ENCODE measurements around the gene TMEM126B. TPM values are rescaled to one million over a fixed set of nuclear protein-coding genes. Genes with fewer than 3 reads are reported as not detected.

The TMEM126B gene
- total RNA-seq, 1 donor from 2014 or later = 34.1 TPM

GRCh38 chr11:85663080-85663752, 34.8 kb downstream of the TMEM126B start:
- DNase-seq (ENCODE audit: extremely low spot score in 2 of 2) = no peak
- H3K36me3 ChIP-seq = peaks cover 0 to 20% of the 10 kb centered on the region in 2 donors
- intact Hi-C loops (cut with DNase I) = no loop called here
- H3K27ac ChIP-seq = peak overlapping the region; percentile 97
- TF ChIP-seq CTCF (IDR thresholded peaks at IDR 0.05) (no peak), POLR2AphosphoS5 (IDR thresholded peaks at IDR 0.05; ENCODE audit: insufficient read depth in 1 of 2, low read depth in 1 of 2) (no peak), POLR2A (IDR thresholded peaks at IDR 0.05) (no peak)
- H3K9me3 ChIP-seq = no peaks in the 10 kb centered on the region
- peaks cover 55% of the 10 kb centered on the region for H3K4me1 ChIP-seq
- H3K27me3 ChIP-seq = no peaks in the 10 kb centered on the region
- H3K4me3 ChIP-seq = peak overlapping the region; percentile 89 to 92

GRCh38 chr11:85663753-85664614, 35.6 kb downstream of the TMEM126B start:
- Histone ChIP-seq H3K4me1 (peaks cover 49% of the 10 kb centered on the region), H3K27ac (peak overlapping the region; percentile 97)
- intact Hi-C loops (cut with DNase I) = loop anchor here (2.0 kb wide), 1 partner anchor 35 kb away; the partner anchor contains the start of gene TMEM126B

GRCh38 chr11:85664615-85665481, 36.5 kb downstream of the TMEM126B start, which contains the start of gene CREBZF:
Gene CREBZF, minus strand, starts transcription at chr11:85665129. Its CDS starts 254 bp downstream, at chr11:85664875.
- DNase-seq (ENCODE audit: extremely low spot score in 2 of 2) = peak in 1 of 2 donors; percentile 96
- Histone ChIP-seq H3K27ac (peak within 1 kb of the TSS; percentile 97), H3K36me3 (peaks cover 0 to 9% of the 10 kb centered on the region in 2 donors), H3K27me3 (no peaks in the 10 kb centered on the region), H3K4me3 (peak within 1 kb of the TSS; percentile 89 to 92), H3K9me3 (no peaks in the 10 kb centered on the region), H3K4me1 (peaks cover 40% of the 10 kb centered on the region)
- intact Hi-C loops (cut with DNase I) = loop anchor here (2.0 kb wide), 1 partner anchor 36 kb away; the partner anchor contains the start of gene TMEM126B
- peak; percentile 55 to 97 for TF ChIP-seq POLR2A (IDR thresholded peaks at IDR 0.05)
- TF ChIP-seq POLR2AphosphoS5 (IDR thresholded peaks at IDR 0.05; ENCODE audit: insufficient read depth in 1 of 2, low read depth in 1 of 2) = peak; percentile 96 to 99
- TF ChIP-seq CTCF (IDR thresholded peaks at IDR 0.05) = no peak

More at GRCh38 chr11:85663753-85664614, 35.6 kb downstream of the TMEM126B start:
- Histone ChIP-seq H3K9me3 (no peaks in the 10 kb centered on the region), H3K4me3 (peak overlapping the region; percentile 89 to 92), H3K27me3 (no peaks in the 10 kb centered on the region), H3K36me3 (peaks cover 0 to 15% of the 10 kb centered on the region in 2 donors)
- no peak for DNase-seq (ENCODE audit: extremely low spot score in 2 of 2)
- no peak for TF ChIP-seq POLR2A (IDR thresholded peaks at IDR 0.05)
- TF ChIP-seq CTCF (IDR thresholded peaks at IDR 0.05) = peak in 2 of 3 experiments; percentile 32 to 69
- no peak for TF ChIP-seq POLR2AphosphoS5 (IDR thresholded peaks at IDR 0.05; ENCODE audit: insufficient read depth in 1 of 2, low read depth in 1 of 2)

GRCh38 chr11:85665733-85666132, 37.3 kb downstream of the TMEM126B start:
- Histone ChIP-seq H3K36me3 (peaks cover 0 to 1% of the 10 kb centered on the region in 2 donors), H3K4me3 (no peak overlapping the region), H3K27me3 (no peaks in the 10 kb centered on the region), H3K9me3 (no peaks in the 10 kb centered on the region), H3K27ac (peak overlapping the region; percentile 97), H3K4me1 (peaks cover 32% of the 10 kb centered on the region)
- TF ChIP-seq POLR2AphosphoS5 (IDR thresholded peaks at IDR 0.05; ENCODE audit: insufficient read depth in 1 of 2, low read depth in 1 of 2) (no peak), POLR2A (IDR thresholded peaks at IDR 0.05) (no peak), CTCF (IDR thresholded peaks at IDR 0.05) (no peak)
- intact Hi-C loops (cut with DNase I) = loop anchor here (2.0 kb wide), 1 partner anchor 37 kb away; the partner anchor contains the start of gene TMEM126B
- no peak for DNase-seq (ENCODE audit: extremely low spot score in 2 of 2)

Measured in vagina (tissue), 2 donors.